Measurements from ENCODE around the gene DOCK1.

DOCK1 gene

GRCh38 chr10:126964190-126964589 is 59.0 kb downstream of the DOCK1 start:
- TF ChIP-seq CTCF (IDR thresholded peaks at IDR 0.05) (no peak), ZFX (IDR thresholded peaks at IDR 0.05; ENCODE audit: borderline replicate concordance) (no peak)
- no peak overlapping the region for H3K27ac ChIP-seq

GRCh38 chr10:126966938-126967337 is 61.7 kb downstream of the DOCK1 start:
- H3K27ac ChIP-seq: no peak overlapping the region
- TF ChIP-seq CTCF (IDR thresholded peaks at IDR 0.05) (no peak), ZFX (IDR thresholded peaks at IDR 0.05; ENCODE audit: borderline replicate concordance) (no peak)

GRCh38 chr10:126969310-126969709 is 64.1 kb downstream of the DOCK1 start:
- TF ChIP-seq CTCF (IDR thresholded peaks at IDR 0.05) (0 out of 2 replicates have a peak, but pooled peaks have one; percentile 8), ZFX (IDR thresholded peaks at IDR 0.05; ENCODE audit: borderline replicate concordance) (no peak)
- H3K27ac ChIP-seq: no peak overlapping the region

- H3K27ac ChIP-seq: no peak overlapping the region
- TF ChIP-seq ZFX (IDR thresholded peaks at IDR 0.05; ENCODE audit: borderline replicate concordance): no peak
- no peak for TF ChIP-seq CTCF (IDR thresholded peaks at IDR 0.05)
Measured at GRCh38 chr10:126972635-126973414, 67.6 kb downstream of the DOCK1 start.

- no peak for TF ChIP-seq CTCF (IDR thresholded peaks at IDR 0.05)
- TF ChIP-seq ZFX (IDR thresholded peaks at IDR 0.05; ENCODE audit: borderline replicate concordance): no peak
- no peak overlapping the region for H3K27ac ChIP-seq
Measured at GRCh38 chr10:126975221-126975620, 70.0 kb downstream of the DOCK1 start.

GRCh38 chr10:126977216-126977615 is 72.0 kb downstream of the DOCK1 start:
- no peak overlapping the region for H3K27ac ChIP-seq
- TF ChIP-seq ZFX (IDR thresholded peaks at IDR 0.05; ENCODE audit: borderline replicate concordance) (no peak), CTCF (IDR thresholded peaks at IDR 0.05) (no peak)

GRCh38 chr10:126979311-126979710 is 74.1 kb downstream of the DOCK1 start:
- no peak for TF ChIP-seq CTCF (IDR thresholded peaks at IDR 0.05)
- no peak for TF ChIP-seq ZFX (IDR thresholded peaks at IDR 0.05; ENCODE audit: borderline replicate concordance)

More at GRCh38 chr10:126979311-126979710, 74.1 kb downstream of the DOCK1 start:
- H3K27ac ChIP-seq: no peak overlapping the region

All from 22Rv1 (cell line).